K562 (cell line): Measurements from ENCODE around the gene GLUL. TPM values are rescaled to one million over a fixed set of nuclear protein-coding genes. Genes with fewer than 3 reads are reported as not detected.

Experiments
- ARID2 ChIP-seq: fragments of 450-650 bp; IDR thresholded peaks from 2 replicates; pipeline ENCODE4 v1.6.1; 2017; ENCODE audit warnings: antibody characterized with exemption, mild to moderate bottlenecking
- CHD2 ChIP-seq: IDR thresholded peaks from 2 replicates; pipeline ENCODE4 v1.6.1; 2011; ENCODE audit warnings: low read depth, low read length
- E2F3 ChIP-seq: fragments of 250-450 bp; sonication (Bioruptor Pico); IDR thresholded peaks from 2 replicates; pipeline ENCODE4 v1.4.0; 2020; ENCODE audit warnings: mild to moderate bottlenecking
- HMG20A ChIP-seq: fragments of 450-650 bp; formaldehyde crosslinking; conservative IDR thresholded peaks from 2 replicates; pipeline ENCODE4 v1.4.0; 2020; ENCODE audit warnings: mild to moderate bottlenecking, mixed read lengths
- NCOA2 ChIP-seq, 2 experiments: fragments of 450-650 bp; IDR thresholded peaks; 2 replicates each; pipeline ENCODE4 v1.6.1; 2018; ENCODE audit warnings: mild to moderate bottlenecking in 2 of 2, moderate library complexity in 1 of 2; ENCODE audit not compliant: partially characterized antibody in 2 of 2
- NFXL1 ChIP-seq: fragments of 450-650 bp; formaldehyde crosslinking; IDR thresholded peaks from 2 replicates; pipeline ENCODE4 v1.4.0; 2021; ENCODE audit warnings: mild to moderate bottlenecking
- POLR2A ChIP-seq: fragments of 450-650 bp; conservative IDR thresholded peaks from 2 replicates; pipeline ENCODE4 v1.6.1; 2016
- POLR2AphosphoS5 ChIP-seq: IDR thresholded peaks from 2 replicates; pipeline ENCODE4 v1.6.1; 2011; ENCODE audit warnings: mild to moderate bottlenecking, low read depth, low read length, moderate library complexity; ENCODE audit not compliant: control insufficient read depth, insufficient read depth
- POU5F1 ChIP-seq: fragments of 150-350 bp; IDR thresholded peaks from 2 replicates; pipeline ENCODE4 v1.6.1; 2014; ENCODE audit warnings: borderline replicate concordance, low read length, low read depth, mild to moderate bottlenecking; ENCODE audit not compliant: partially characterized antibody
- TAL1 ChIP-seq: fragments of 450-650 bp; IDR thresholded peaks from 2 replicates; pipeline ENCODE4 v1.6.1; 2016; ENCODE audit warnings: mild to moderate bottlenecking
- ZC3H11A ChIP-seq: IDR thresholded peaks from 2 replicates; pipeline ENCODE4 v1.6.1; 2012; ENCODE audit warnings: low read depth, low read length, improper control_type of control experiment
- ZNF431 ChIP-seq: sonication (generic); formaldehyde crosslinking; IDR thresholded peaks from 2 replicates; pipeline ENCODE4 v1.8.0; 2022; ENCODE audit warnings: mild to moderate bottlenecking, missing genetic modification reagents
- ZNF436 ChIP-seq: fragments of 250-450, 450-650 bp; sonication (Bioruptor Pico); formaldehyde crosslinking; IDR thresholded peaks from 2 replicates; pipeline ENCODE4 v1.7.0; 2020; ENCODE audit warnings: mild to moderate bottlenecking
- ZNF644 ChIP-seq: fragments of 200-800 bp; sonication (Bioruptor generic); IDR thresholded peaks from 2 replicates; pipeline ENCODE4 v1.6.1; 2016; ENCODE audit warnings: low read depth, missing genetic modification characterization, missing compliant biosample characterization
- polyA plus RNA-seq, 8 experiments: library from polyadenylated mRNA; depleted of rRNA in 4 of 8; stranded (reverse) in 5 of 8; unstranded in 3 of 8; fragments of >200 nt; fragmentation: Nextera tagmentation in 2 of 8; fragmentation: Illumina TruSeq in 1 of 8; extraction: Ambion mirVana in 2 of 8; extraction: Trizol in 1 of 8; gene quantifications; 2 replicates each; pipeline versions ENCODE4 v1.2.1 to v1.2.3, GENCODE V29; 2011 to 2014; ENCODE audit warnings: inconsistent platforms in 1 of 8, missing spikeins in 1 of 8
- total RNA-seq, 7 experiments: library from RNA; depleted of rRNA in 6 of 7; stranded (reverse); fragments of >200 nt in 6 of 7; fragmentation: Illumina TruSeq in 2 of 7; extraction: Trizol in 2 of 7; gene quantifications; 2 replicates each; pipeline versions ENCODE4 v1.2.1 to v1.2.3, GENCODE V29; 2011 to 2021; ENCODE audit warnings: low replicate concordance in 1 of 7
- TF ChIP-seq, protein P1 (sequence below): fragments of 200-400 bp; formaldehyde crosslinking; IDR thresholded peaks from 2 replicates; pipeline ENCODE4 v1.6.1; 2017; ENCODE audit warnings: mild to moderate bottlenecking, low read depth, low read length, moderate library complexity
- TF ChIP-seq, protein P2 (sequence below): fragments of 450-650 bp; IDR thresholded peaks from one replicate; pipeline ENCODE4 v1.6.1; 2018; ENCODE audit warnings: mild to moderate bottlenecking, moderate library complexity; ENCODE audit not compliant: partially characterized antibody
- TF ChIP-seq, protein P3 (sequence below): fragments of 450-650 bp; formaldehyde crosslinking; IDR thresholded peaks from 2 replicates; pipeline ENCODE4 v1.4.0; 2020; ENCODE audit warnings: mild to moderate bottlenecking, moderate library complexity
- TF ChIP-seq, protein P4 (sequence below): fragments of 200-800 bp; sonication (Bioruptor generic); IDR thresholded peaks from 2 replicates; pipeline ENCODE4 v1.6.1; 2017; ENCODE audit warnings: missing genetic modification characterization, missing compliant biosample characterization
- TF ChIP-seq, protein P5 (sequence below), 2 experiments: fragments of 450-650 bp; IDR thresholded peaks; 2 replicates each; pipeline ENCODE4 v1.6.1; 2016

The GLUL gene
- total and polyA plus RNA-seq, 9 of the 15 experiments (the other 6 are each of a cell fraction or from before 2014, with no cell fraction given) = 1,088 to 4,222 (median 1,338) TPM

DNA sequence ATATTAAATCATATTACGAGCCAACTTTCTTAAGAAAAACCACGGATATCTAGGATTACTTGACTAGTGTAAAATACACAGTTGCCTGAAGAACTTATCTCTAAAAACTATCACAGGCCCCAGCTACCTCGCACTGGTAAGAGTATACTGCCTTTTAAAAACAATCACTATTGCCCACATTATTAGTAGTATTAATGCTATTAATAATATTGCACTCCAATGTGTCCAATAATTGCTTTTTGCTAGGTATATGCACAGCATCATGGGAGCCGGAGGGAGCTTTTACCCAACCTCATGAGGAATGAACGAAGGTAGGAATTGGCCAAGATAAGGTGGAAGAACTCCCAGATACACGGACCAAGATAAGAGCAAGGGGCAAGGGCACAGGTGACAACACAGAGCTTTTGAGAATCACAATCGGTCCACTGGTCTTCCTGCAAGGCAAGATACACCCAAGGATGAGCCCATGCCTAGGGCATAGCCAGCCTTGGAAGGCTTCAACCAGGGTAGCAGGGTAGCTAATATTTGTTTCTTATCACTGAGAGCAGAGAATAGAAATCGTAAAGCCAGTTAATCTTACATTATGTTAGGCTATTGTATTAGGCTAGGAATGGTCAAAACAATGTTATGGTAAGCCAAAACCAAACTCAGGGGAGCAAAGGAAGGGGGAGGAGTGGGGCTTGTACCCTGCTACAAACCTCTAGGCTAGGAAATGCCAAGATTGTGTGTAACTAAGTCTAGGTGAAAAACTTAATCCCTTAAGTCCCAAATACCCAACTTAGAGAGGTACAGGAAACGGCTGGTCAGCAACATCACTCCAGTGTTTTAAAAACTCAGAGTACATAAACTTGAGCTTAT lies 9.4 kb downstream of the GLUL start (continued):
- TF ChIP-seq, protein P1, sequence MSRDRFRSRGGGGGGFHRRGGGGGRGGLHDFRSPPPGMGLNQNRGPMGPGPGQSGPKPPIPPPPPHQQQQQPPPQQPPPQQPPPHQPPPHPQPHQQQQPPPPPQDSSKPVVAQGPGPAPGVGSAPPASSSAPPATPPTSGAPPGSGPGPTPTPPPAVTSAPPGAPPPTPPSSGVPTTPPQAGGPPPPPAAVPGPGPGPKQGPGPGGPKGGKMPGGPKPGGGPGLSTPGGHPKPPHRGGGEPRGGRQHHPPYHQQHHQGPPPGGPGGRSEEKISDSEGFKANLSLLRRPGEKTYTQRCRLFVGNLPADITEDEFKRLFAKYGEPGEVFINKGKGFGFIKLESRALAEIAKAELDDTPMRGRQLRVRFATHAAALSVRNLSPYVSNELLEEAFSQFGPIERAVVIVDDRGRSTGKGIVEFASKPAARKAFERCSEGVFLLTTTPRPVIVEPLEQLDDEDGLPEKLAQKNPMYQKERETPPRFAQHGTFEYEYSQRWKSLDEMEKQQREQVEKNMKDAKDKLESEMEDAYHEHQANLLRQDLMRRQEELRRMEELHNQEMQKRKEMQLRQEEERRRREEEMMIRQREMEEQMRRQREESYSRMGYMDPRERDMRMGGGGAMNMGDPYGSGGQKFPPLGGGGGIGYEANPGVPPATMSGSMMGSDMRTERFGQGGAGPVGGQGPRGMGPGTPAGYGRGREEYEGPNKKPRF = no peak
- no peak for TF ChIP-seq ZC3H11A
- no peak for TF ChIP-seq E2F3 (CRISPR knock-in tag)
- TF ChIP-seq NCOA2 (IDR thresholded peaks at IDR 0.05; ENCODE audit: partially characterized antibody in 2 of 2) = no peak
- peak; percentile 1; the same call in 1 of the 2 replicates for TF ChIP-seq CHD2
- TF ChIP-seq, protein P2, sequence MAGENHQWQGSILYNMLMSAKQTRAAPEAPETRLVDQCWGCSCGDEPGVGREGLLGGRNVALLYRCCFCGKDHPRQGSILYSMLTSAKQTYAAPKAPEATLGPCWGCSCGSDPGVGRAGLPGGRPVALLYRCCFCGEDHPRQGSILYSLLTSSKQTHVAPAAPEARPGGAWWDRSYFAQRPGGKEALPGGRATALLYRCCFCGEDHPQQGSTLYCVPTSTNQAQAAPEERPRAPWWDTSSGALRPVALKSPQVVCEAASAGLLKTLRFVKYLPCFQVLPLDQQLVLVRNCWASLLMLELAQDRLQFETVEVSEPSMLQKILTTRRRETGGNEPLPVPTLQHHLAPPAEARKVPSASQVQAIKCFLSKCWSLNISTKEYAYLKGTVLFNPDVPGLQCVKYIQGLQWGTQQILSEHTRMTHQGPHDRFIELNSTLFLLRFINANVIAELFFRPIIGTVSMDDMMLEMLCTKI = no peak
- peak; percentile 34; the same call in 1 of the 2 replicates for TF ChIP-seq POLR2AphosphoS5
- TF ChIP-seq, protein P3, sequence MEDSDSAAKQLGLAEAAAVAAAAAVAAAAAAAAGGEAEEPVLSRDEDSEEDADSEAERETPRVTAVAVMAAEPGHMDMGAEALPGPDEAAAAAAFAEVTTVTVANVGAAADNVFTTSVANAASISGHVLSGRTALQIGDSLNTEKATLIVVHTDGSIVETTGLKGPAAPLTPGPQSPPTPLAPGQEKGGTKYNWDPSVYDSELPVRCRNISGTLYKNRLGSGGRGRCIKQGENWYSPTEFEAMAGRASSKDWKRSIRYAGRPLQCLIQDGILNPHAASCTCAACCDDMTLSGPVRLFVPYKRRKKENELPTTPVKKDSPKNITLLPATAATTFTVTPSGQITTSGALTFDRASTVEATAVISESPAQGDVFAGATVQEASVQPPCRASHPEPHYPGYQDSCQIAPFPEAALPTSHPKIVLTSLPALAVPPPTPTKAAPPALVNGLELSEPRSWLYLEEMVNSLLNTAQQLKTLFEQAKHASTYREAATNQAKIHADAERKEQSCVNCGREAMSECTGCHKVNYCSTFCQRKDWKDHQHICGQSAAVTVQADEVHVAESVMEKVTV = 0 out of 2 replicates have a peak, but pooled peaks have one; percentile 13
- TF ChIP-seq ARID2 = peak; percentile 25; the same call in 1 of the 2 replicates
- TF ChIP-seq, protein P4, sequence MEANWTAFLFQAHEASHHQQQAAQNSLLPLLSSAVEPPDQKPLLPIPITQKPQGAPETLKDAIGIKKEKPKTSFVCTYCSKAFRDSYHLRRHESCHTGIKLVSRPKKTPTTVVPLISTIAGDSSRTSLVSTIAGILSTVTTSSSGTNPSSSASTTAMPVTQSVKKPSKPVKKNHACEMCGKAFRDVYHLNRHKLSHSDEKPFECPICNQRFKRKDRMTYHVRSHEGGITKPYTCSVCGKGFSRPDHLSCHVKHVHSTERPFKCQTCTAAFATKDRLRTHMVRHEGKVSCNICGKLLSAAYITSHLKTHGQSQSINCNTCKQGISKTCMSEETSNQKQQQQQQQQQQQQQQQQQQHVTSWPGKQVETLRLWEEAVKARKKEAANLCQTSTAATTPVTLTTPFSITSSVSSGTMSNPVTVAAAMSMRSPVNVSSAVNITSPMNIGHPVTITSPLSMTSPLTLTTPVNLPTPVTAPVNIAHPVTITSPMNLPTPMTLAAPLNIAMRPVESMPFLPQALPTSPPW (CRISPR knock-in tag) = no peak
- no peak for TF ChIP-seq POU5F1
- no peak for TF ChIP-seq ZNF644 (tag)
- no peak for TF ChIP-seq HMG20A
- no peak for TF ChIP-seq TAL1
- TF ChIP-seq ZNF436 (CRISPR knock-in tag) = no peak
- no peak for TF ChIP-seq ZNF431 (CRISPR knock-in tag)
- no peak for TF ChIP-seq NFXL1 (CRISPR knock-in tag)
- peak; percentile 75 for TF ChIP-seq POLR2A
- TF ChIP-seq, protein P5, sequence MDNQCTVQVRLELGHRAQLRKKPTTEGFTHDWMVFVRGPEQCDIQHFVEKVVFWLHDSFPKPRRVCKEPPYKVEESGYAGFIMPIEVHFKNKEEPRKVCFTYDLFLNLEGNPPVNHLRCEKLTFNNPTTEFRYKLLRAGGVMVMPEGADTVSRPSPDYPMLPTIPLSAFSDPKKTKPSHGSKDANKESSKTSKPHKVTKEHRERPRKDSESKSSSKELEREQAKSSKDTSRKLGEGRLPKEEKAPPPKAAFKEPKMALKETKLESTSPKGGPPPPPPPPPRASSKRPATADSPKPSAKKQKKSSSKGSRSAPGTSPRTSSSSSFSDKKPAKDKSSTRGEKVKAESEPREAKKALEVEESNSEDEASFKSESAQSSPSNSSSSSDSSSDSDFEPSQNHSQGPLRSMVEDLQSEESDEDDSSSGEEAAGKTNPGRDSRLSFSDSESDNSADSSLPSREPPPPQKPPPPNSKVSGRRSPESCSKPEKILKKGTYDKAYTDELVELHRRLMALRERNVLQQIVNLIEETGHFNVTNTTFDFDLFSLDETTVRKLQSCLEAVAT (IDR thresholded peaks at IDR 0.05) = 0 out of 4 replicates have a peak, but pooled peaks of 1 of the 2 experiments have one; percentile 60
